Body of pancreas (tissue), 4 donors: Measurements from ENCODE around the gene ABCC10. TPM values are rescaled to one million over a fixed set of nuclear protein-coding genes. Genes with fewer than 3 reads are reported as not detected.

Source experiments
- ATAC-seq: fragments of 150-250 bp; one replicate; pipeline ENCODE4 v1.9.1; 2016
- DNase-seq, 4 donors: peaks; one replicate each; pipeline ENCODE4 v3.0.0-alpha.2; 2019
- H3K27ac ChIP-seq, 4 donors: fragments of 200-600 bp; sonication (generic); 1 replicate in 3 of 4; 2 replicates in 1 of 4; pipeline versions ENCODE4 v1.5.1 to v1.6.1; 2016 to 2019; ENCODE audit warnings: mild to moderate bottlenecking in 1 of 4, mixed read lengths in 1 of 4, moderate library complexity in 1 of 4
- H3K27me3 ChIP-seq, 2 donors: fragments of 200-600 bp; sonication (generic); one replicate each; pipeline ENCODE4 v1.6.0; 2016; ENCODE audit warnings: mild to moderate bottlenecking in 1 of 2
- H3K36me3 ChIP-seq, 2 donors: fragments of 200-600 bp; sonication (generic); replicated peaks in 1 of 2; 2 replicates each; pipeline ENCODE4 v1.5.1; 2016; ENCODE audit warnings: low read depth in 2 of 2; ENCODE audit not compliant: insufficient read depth in 1 of 2
- H3K4me1 ChIP-seq: fragments of 200-600 bp; sonication (generic); one replicate; pipeline ENCODE4 v1.6.0; 2016
- H3K4me3 ChIP-seq, 2 donors: fragments of 200-600 bp; sonication (generic); 1 replicate in 1 of 2; 2 replicates in 1 of 2; pipeline ENCODE4 v1.5.1; 2016 to 2019
- H3K9me3 ChIP-seq, 3 donors: fragments of 200-600 bp; sonication (generic); 1 replicate in 2 of 3; 2 replicates in 1 of 3; pipeline ENCODE4 v1.5.1; 2016
- POLR2A ChIP-seq, 3 donors: fragments of 450-650 bp; IDR thresholded peaks; one replicate each; pipeline ENCODE4 v1.6.1; 2016; ENCODE audit warnings: antibody characterized with exemption in 3 of 3, mild to moderate bottlenecking in 2 of 3
- WGBS, 2 donors: methylation state at CpG; one replicate each; pipeline ENCODE4 v1.1.5; 2017; 5-methylcytosine and 5-hydroxymethylcytosine counted together
- intact Hi-C: fragments of 100-400 bp; cut with DNase I; formaldehyde crosslinking; loops from one replicate; pipeline ENCODE4 v1.15.1; 2023
- total RNA-seq, 2 donors: library from RNA; depleted of rRNA; stranded (reverse); fragments of >200 nt; gene quantifications; one replicate each; pipeline ENCODE4 v1.1.0, GENCODE V29; 2016
- TF ChIP-seq, protein P1 (sequence below), 7 experiments: fragments of 450-650 bp in 4 of 7; fragments of 200-600 bp in 3 of 7; sonication (generic) in 3 of 7; IDR thresholded peaks; one replicate each; pipeline ENCODE4 v1.5.1; 2016 to 2019; ENCODE audit warnings: antibody characterized with exemption in 7 of 7

Gene ABCC10
- total RNA-seq, 2 donors from 2014 or later: 17.1 to 44.5 TPM

DNA sequence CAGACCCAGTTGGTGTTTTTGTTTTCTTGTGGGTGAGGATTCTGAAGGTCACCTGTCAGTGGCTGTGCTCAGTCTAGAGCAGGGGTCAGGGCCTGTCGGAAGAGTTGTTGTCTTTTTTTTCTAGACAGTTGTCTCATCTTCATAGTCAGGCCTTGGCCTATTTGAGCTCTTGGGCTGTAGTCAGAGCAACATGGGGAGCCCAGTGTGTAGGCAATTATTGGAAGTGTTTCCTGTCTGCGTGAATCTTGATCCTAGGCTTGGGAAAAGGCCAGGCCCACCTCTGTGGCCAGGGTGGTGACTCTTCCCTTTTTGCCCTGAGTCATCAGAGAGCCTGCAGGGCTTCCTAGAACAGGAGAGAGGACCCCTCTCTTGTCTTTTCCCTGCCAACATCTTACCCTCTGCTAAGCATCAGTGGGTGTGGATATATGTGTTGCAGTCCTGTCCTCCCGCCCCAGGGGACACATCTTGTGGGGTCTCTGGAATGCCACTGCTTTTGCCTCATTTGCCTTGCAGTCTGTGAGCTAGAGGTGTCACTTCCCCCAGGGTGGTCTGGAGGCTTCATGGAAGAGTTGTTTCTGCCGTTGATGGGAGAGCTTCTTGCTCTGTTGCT lies 61.4 kb downstream of the ABCC10 start:
- H3K4me3 ChIP-seq: no peak overlapping the region
- intact Hi-C loops: no loop called here
- peaks cover 12% of the 10 kb centered on the region for H3K4me1 ChIP-seq
- 62 to 74% methylated on average over 3 to 4 of the region's 4 CpGs for WGBS, 2 donors
- no peak overlapping the region for H3K27ac ChIP-seq
- no peak for DNase-seq
- no peak for TF ChIP-seq POLR2A (IDR thresholded peaks at IDR 0.05)
- TF ChIP-seq, protein P1, sequence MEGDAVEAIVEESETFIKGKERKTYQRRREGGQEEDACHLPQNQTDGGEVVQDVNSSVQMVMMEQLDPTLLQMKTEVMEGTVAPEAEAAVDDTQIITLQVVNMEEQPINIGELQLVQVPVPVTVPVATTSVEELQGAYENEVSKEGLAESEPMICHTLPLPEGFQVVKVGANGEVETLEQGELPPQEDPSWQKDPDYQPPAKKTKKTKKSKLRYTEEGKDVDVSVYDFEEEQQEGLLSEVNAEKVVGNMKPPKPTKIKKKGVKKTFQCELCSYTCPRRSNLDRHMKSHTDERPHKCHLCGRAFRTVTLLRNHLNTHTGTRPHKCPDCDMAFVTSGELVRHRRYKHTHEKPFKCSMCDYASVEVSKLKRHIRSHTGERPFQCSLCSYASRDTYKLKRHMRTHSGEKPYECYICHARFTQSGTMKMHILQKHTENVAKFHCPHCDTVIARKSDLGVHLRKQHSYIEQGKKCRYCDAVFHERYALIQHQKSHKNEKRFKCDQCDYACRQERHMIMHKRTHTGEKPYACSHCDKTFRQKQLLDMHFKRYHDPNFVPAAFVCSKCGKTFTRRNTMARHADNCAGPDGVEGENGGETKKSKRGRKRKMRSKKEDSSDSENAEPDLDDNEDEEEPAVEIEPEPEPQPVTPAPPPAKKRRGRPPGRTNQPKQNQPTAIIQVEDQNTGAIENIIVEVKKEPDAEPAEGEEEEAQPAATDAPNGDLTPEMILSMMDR (IDR thresholded peaks at IDR 0.05): no peak
- no peaks in the 10 kb centered on the region for H3K9me3 ChIP-seq
- H3K36me3 ChIP-seq: no peaks in the 10 kb centered on the region
- no peaks in the 10 kb centered on the region for H3K27me3 ChIP-seq
- ATAC-seq: no peak

DNA sequence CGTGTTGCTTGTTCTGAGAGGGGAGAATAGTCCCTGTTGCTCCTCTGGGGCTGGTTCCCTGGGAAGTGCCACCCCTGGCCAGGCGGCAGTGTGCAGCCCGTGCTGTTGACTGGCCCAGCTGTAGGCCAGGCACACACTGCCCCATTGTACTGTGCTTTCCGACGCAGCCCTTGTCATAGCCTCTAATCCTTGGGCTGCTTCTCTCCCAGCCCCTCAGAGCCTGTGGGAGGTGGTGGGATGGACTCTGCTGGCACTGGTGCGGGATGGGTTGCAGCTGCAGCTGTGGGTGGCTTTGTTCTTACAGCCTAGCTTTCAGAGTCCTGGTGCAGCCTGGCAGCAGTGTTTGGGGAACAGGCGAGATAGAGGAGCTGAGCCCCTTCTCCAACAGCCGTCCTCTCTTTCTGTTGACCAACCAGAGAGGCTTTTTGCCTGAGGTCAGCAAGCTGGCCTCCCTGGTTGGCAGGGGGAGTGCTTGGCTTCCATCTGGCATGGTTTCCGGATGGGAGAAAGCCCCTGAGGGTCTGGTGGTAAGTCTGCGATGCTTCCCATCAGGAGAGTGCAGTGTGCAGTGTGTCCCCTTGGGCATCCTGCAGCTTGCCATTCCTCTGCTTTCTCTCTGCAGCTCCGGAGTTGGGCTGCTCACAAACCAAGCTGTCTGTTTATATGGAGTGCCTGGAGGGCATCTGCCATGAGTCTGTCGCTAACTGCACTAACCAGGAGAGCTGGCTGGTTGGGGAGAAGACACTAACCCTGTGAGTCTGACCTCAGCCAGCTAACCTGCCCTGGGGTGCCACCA lies 62.1 kb downstream of the ABCC10 start:
- H3K36me3 ChIP-seq: no peaks in the 10 kb centered on the region
- DNase-seq: no peak
- ATAC-seq: no peak
- intact Hi-C loops: no loop called here
- H3K4me3 ChIP-seq: no peak overlapping the region
- 94 to 95% methylated on average over 7 to 12 of the region's 12 CpGs for WGBS, 2 donors
- TF ChIP-seq POLR2A (IDR thresholded peaks at IDR 0.05): no peak
- TF ChIP-seq, protein P1 (IDR thresholded peaks at IDR 0.05): no peak
- H3K27me3 ChIP-seq: no peaks in the 10 kb centered on the region
- peaks cover 12% of the 10 kb centered on the region for H3K4me1 ChIP-seq
- no peak overlapping the region for H3K27ac ChIP-seq
- H3K9me3 ChIP-seq: no peaks in the 10 kb centered on the region

DNA sequence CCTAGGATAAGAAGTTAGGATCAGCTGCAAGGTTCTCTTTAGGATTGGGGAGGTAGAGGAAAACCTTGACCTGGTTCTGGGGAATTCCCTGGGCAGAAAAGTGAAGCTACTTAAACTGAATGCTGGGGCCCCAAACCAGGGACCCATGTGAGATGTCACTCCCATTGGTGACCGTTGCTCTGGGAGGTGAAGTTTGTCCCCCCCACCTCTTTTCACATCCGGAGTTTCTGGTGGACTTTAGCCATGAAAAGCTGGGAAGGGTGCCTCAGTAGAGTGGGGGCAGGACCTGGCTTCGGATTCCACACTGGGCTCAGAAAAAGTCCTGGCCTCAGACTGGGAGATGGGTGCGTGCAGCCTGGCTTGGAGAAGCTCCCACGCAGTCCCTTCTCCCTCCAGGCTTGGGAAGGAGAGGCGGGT lies 63.2 kb downstream of the ABCC10 start:
- WGBS, 2 donors: 80 to 81% methylated on average over 4 to 6 of the region's 6 CpGs
- no peak overlapping the region for H3K4me3 ChIP-seq
- H3K27me3 ChIP-seq: no peaks in the 10 kb centered on the region
- no peak for TF ChIP-seq POLR2A (IDR thresholded peaks at IDR 0.05)
- TF ChIP-seq, protein P1 (IDR thresholded peaks at IDR 0.05): no peak
- no peaks in the 10 kb centered on the region for H3K9me3 ChIP-seq
- no peak overlapping the region for H3K27ac ChIP-seq
- H3K4me1 ChIP-seq: peaks cover 12% of the 10 kb centered on the region
- intact Hi-C loops: no loop called here
- H3K36me3 ChIP-seq: no peaks in the 10 kb centered on the region
- DNase-seq: no peak
- ATAC-seq: no peak

DNA sequence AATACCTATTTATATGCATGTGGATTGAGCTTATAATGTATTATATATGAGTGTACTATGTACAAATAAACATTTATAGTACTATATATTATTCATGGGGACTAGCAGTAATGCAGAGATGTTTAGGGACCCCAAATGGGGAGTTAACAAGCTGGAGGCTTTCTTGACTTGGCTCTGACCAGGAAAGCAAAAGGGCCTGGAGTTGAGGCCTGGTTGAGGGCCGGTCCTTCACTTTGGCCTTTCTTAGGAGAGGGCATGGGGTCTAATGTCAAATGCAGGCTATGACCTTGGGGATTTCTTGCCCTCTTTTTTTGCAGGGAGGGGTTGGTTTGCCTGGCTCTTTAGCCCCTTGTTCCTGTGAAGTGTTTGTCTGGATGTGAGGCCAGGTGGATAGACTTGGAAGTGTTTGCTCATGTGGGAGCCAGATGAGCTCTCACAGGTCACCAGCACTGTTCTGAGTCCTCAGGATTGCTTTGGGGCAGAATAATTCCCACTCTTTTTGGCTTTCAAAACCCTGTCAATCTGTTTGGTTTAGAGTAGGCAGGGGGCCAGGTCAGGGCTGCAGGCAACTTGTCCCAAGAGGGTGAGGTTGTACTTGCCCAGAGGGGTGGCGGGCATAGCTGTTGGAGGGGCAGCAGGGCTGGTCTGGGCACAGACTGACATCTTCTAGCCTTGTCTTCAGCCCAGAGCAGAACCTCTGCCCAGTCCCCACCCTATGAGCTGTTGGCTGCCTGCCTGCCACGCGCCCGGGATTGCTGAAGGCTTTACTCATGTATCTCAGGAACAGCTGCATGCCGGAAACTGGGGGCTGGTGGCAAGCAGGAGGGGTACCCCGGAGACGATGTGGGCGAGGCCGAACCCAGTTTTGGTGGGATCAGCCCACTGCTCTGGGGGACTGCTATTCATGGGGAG lies 64.7 kb downstream of the ABCC10 start:
- Histone ChIP-seq H3K36me3 (no peaks in the 10 kb centered on the region), H3K4me1 (peaks cover 12% of the 10 kb centered on the region), H3K27me3 (no peaks in the 10 kb centered on the region), H3K4me3 (no peak overlapping the region), H3K27ac (no peak overlapping the region), H3K9me3 (no peaks in the 10 kb centered on the region)
- intact Hi-C loops: no loop called here
- DNase-seq: peak in 2 of 4 donors; percentile 52 to 57
- WGBS, 2 donors: 47 to 53% methylated on average over 4 to 10 of the region's 10 CpGs
- peak; percentile 25 for ATAC-seq
- no peak for TF ChIP-seq POLR2A (IDR thresholded peaks at IDR 0.05)

DNA sequence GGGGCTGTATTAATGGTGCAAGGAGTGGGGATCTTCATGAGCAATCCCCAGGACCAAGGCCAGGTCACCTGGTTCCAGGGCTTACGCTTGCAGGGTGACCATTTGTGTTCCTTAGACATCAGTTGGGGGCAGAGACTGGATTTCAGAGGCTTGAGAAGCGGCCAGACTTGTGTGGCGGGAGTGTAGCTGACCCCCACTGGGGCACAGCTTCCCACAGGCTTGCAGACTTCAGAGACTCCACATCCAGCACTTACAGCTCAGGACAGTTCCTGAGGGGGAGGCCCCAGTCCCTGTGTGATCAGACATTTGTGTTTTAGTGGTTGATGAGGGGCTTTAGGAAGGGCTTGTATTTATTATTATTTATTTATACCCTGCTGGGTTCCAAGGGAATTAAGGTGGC lies 65.3 kb downstream of the ABCC10 start:
- no peak for ATAC-seq

More for the DNA sequence above, 65.3 kb downstream of the ABCC10 start:
- 91 to 100% methylated on average over 2 to 3 of the region's 3 CpGs for WGBS, 2 donors
- no peak for DNase-seq
- Histone ChIP-seq H3K4me3 (no peak overlapping the region), H3K27ac (no peak overlapping the region), H3K9me3 (no peaks in the 10 kb centered on the region), H3K36me3 (peaks cover 0 to 2% of the 10 kb centered on the region in 2 donors), H3K27me3 (no peaks in the 10 kb centered on the region), H3K4me1 (peaks cover 12% of the 10 kb centered on the region)
- intact Hi-C loops: no loop called here
- TF ChIP-seq POLR2A (IDR thresholded peaks at IDR 0.05): no peak
- TF ChIP-seq, protein P1 (IDR thresholded peaks at IDR 0.05): no peak
